Measurements from ENCODE around the gene VTI1B.
A peak's percentile ranks its signal among the peaks of the same experiment; 100 is the strongest.
"Not testable (repeated sequence)": the region's sequence is repeated elsewhere in the genome, so short reads cannot be mapped to it uniquely, and the experiment has no call there.

Gene VTI1B

GRCh38 chr14:67627519-67627918, 46.9 kb downstream of the VTI1B start:
- DNase-seq (ENCODE audit: low read depth): no peak

- not testable (repeated sequence) for DNase-seq (ENCODE audit: low read depth)
These were observed 48.3 kb downstream of the VTI1B start for GRCh38 chr14:67626131-67626530.

- no peak for DNase-seq (ENCODE audit: low read depth)
These were observed 51.3 kb downstream of the VTI1B start for GRCh38 chr14:67623114-67623513.

GRCh38 chr14:67622675-67623074, 51.8 kb downstream of the VTI1B start:
- no peak for DNase-seq (ENCODE audit: low read depth)

- DNase-seq (ENCODE audit: low read depth): no peak
These were observed 54.1 kb downstream of the VTI1B start for GRCh38 chr14:67620217-67620785.

GRCh38 chr14:67619446-67620216, 54.8 kb downstream of the VTI1B start, which contains the start of gene ARG2:
TSS of gene ARG2 (plus strand) at chr14:67619920. CDS start at chr14:67619978, 58 bp downstream.
- DNase-seq (ENCODE audit: low read depth): peak; percentile 95

GRCh38 chr14:67618617-67619063, 55.8 kb downstream of the VTI1B start:
- no peak for DNase-seq (ENCODE audit: low read depth)

- DNase-seq (ENCODE audit: low read depth): no peak
These were observed 63.9 kb downstream of the VTI1B start for GRCh38 chr14:67610491-67610890.

- DNase-seq (ENCODE audit: low read depth): no peak
These were observed 64.7 kb downstream of the VTI1B start for GRCh38 chr14:67609642-67610310.

- no peak for DNase-seq (ENCODE audit: low read depth)
These were observed 66.8 kb downstream of the VTI1B start for GRCh38 chr14:67607646-67608045.

- no peak for DNase-seq (ENCODE audit: low read depth)
These were observed 71.4 kb downstream of the VTI1B start for GRCh38 chr14:67602995-67603545.

GRCh38 chr14:67602076-67602475, 72.4 kb downstream of the VTI1B start:
- no peak for DNase-seq (ENCODE audit: low read depth)

GRCh38 chr14:67600562-67600974, 73.9 kb downstream of the VTI1B start:
- not testable (repeated sequence) for DNase-seq (ENCODE audit: low read depth)

- peak; percentile 83 for DNase-seq (ENCODE audit: low read depth)
These were observed 74.5 kb downstream of the VTI1B start, which contains the start of gene PIGH for GRCh38 chr14:67599698-67600561. TSS of gene PIGH (minus strand) at chr14:67600268. CDS start at chr14:67600203, 65 bp downstream.
